DMS79 (cell line): ENCODE results near the gene COX6A2.
"Not testable (repeated sequence)": the region's sequence is repeated elsewhere in the genome, so short reads cannot be mapped to it uniquely, and the experiment has no call there.

Experiments used
- DNase-seq: peaks from one replicate; lab custom pipeline; 2025; lab: John Stamatoyannopoulos, UW

The COX6A2 gene

DNA sequence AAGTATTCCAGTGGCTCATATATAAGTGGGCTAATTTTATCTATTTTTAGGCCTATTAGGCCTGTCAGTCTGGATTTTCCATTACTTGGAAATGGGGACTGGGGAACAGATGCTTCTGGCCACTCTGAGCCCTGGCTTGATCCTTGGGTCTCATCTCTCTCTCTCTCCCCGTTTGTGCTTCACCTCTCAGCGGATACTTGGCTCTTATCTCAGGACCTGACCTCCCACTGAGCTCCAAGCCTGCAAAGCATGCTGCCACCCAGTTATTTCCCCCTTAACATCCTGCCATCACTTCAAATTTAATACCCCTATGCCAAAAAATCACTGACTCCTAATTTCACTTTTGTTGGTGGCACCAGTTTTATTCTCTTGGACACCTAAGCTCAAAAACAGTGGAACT, 10.3 kb upstream of the COX6A2 start:
- DNase-seq = no peak

- DNase-seq = no peak
Measured at GRCh38 chr16:31436221-31437045, 8.3 kb upstream of the COX6A2 start.

GRCh38 chr16:31435341-31436220, 7.4 kb upstream of the COX6A2 start:
- no peak for DNase-seq

GRCh38 chr16:31430380-31431052, 2.4 kb upstream of the COX6A2 start:
- DNase-seq = no peak

- no peak for DNase-seq
Measured at GRCh38 chr16:31429796-31430195, 1.6 kb upstream of the COX6A2 start.

GRCh38 chr16:31429314-31429713, 1.2 kb upstream of the COX6A2 start:
- DNase-seq = no peak

GRCh38 chr16:31428638-31429247, 583 bp upstream of the COX6A2 start:
- no peak for DNase-seq

DNA sequence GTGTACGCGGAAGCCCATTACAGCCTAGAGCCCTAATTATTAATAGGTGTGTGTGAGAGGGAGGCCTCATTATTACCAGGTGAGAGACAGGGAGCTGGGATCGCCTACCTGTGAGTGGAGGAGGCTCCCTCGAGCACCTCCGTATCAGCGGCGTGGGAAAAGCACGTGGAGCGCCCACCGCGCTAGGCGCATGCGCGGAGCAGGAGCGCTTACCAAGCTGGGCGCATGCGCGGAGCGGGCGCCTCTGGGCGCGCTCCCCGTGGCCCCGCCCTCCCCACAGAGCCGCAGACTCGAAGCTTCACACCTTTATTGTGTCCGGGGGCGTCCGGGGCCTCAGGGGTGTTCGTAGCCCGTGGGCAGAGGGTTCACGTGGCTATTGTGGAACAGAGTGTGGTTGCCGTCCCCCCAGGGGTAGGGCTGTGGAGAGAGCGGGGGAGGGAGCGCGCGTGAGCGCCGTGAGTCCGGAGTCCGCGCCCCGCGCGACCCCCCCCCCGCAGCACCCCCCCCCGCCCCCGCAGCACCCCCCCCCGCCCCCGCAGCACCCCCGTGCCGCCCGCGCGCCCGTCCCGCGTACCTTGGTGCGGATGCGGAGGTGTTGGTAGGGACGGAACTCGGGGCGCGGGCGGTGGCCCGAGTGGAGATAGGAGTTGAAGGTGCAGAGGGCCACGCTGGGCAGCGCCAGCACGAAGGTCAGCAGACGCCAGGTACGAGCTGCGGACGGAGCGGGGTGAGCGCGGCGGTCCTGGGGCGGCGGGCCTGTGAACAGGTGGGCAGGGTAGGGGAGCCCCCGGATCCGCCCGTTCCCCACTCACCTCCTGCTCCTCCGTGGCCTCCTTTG, 500 bp downstream of the COX6A2 start:
- no peak for DNase-seq

- DNase-seq = no peak
Measured at GRCh38 chr16:31423801-31424200, 4.4 kb downstream of the COX6A2 start.

GRCh38 chr16:31423241-31423640, 4.9 kb downstream of the COX6A2 start:
- no peak for DNase-seq

DNA sequence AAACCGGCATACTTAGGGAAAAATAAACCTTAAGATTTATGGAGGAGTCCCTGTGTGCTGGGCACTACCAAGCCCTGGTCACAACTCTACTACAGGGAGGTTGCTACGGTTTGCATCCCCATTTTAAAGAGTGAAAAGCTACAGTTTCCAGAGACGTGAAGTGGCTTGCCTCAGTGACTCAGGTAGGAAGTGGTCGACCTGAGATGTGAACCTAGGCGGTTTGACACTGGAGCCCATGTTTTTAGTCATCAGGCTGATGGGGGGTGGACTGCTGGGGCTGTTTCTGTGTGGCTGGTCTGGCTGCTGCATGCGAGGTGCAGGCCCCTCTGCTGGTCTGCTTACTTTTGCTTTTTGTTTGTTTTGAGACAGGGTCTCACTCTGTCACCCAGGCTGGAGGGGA, 6.6 kb downstream of the COX6A2 start:
- no peak for DNase-seq

DNA sequence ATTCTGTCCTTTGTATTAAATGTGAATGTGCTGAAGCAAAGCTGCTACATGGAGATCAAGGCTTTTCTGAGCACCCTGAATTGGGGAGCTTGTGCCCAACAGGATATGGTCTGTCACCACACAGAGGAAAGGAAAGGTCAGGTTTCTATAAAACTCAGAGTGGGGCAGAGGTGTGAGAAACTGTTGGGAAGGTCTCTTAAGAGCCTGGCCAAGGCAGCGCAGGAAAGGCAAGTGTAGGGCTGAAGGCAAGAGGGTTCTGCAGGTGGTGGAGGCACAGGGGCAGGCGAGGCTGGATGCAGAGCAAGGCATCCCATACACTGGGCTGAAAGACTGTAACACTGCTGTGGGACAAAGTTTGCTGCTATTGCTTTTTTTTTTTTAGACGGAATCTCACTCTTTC, 8.1 kb downstream of the COX6A2 start:
- DNase-seq = no peak

DNA sequence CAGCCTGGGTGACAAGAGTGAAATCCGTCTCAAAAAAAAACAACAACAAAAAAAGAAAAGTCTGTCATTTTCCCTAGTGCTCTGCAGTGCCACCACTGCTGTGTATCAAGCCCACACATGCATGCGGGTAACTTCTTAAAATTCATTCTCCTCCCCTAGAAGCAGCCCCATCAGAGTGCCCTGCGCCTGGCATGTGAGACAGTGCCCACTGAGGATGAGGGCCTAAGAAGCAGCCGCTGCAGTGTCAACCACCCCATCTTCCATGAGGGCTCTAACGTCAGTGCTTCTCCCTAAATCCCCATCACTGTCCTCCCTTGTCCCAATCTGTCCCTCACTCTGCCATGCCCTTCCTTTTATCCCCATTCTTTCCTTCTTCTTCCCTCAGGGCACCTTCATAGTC, 10.2 kb downstream of the COX6A2 start:
- DNase-seq = no peak

DNA sequence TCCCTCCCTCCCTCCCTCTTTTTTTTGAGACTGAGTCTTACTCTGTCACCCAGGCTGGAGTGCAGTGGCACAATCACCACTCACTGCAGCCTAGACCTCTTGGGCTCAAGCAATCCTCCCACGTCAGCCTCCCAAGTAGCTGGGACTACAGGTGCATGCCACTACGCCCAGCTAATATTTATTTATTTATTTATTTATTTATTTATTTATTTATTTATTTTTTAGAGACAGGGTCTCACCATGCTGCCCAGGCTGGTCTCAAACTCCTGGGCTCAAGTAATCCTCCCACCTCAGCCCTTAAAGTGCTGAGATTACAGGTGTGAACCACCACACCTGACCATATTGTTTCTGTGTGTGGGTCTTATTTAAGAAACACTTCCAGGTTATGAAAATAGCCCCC, 11.1 kb downstream of the COX6A2 start:
- DNase-seq = not testable (repeated sequence)

GRCh38 chr16:31416371-31416770, 11.8 kb downstream of the COX6A2 start:
- DNase-seq = no peak

DNA sequence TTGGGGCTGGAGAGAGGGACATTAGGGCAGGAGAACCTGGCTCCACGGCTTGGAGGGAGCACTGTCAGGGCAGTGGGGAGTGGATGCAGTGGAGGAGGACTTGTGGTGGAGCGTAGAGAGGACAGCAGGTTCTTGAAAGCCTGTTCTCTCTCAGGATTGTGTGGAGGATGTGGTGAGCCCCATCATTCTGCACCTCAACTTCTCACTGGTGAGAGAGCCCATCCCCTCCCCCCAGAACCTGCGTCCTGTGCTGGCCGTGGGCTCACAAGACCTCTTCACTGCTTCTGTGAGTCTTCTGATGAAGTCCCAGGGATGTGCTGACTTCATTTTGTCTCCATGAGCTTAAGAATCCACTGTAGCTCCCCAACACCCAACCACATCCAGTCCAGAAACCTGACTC, 13.5 kb downstream of the COX6A2 start:
- DNase-seq = no peak

- no peak for DNase-seq
Measured at GRCh38 chr16:31413943-31414342, 14.2 kb downstream of the COX6A2 start.

DNA sequence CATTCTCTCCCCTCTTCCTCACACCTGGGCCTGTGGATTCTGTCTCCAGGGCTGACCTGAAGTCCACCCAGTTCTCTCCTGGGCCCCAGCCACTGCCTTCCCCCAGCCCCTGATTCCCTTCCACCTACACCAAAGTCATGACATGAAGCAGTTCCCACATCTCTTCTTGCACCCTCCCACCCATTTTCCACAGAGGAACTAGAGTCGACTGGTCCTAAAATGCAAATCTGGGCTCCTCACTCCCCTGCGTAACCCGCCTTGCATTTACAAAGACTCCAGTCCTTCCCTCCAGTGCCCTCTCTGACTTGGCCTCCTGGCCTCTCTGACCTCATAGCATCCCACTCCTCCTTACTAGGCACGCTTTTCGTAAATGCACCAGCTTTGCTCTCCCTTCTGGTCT, 14.8 kb downstream of the COX6A2 start:
- DNase-seq = no peak

DNA sequence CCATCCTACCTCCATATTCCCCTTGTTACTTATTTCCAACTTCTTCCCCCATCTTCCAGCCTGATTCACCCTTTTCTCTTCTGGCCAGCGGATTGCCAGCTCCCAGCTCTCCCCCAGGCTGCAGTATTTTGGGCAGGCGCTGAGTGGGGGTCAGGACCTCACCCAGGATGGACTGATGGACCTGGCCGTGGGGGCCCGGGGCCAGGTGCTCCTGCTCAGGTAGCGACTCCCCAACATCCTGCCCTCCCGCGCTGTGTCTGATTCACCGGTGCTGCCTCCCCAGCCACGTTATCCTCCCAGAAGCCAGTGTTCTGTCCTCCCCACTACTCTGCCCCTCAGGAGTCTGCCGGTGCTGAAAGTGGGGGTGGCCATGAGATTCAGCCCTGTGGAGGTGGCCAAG, 15.4 kb downstream of the COX6A2 start:
- DNase-seq = no peak

DNA sequence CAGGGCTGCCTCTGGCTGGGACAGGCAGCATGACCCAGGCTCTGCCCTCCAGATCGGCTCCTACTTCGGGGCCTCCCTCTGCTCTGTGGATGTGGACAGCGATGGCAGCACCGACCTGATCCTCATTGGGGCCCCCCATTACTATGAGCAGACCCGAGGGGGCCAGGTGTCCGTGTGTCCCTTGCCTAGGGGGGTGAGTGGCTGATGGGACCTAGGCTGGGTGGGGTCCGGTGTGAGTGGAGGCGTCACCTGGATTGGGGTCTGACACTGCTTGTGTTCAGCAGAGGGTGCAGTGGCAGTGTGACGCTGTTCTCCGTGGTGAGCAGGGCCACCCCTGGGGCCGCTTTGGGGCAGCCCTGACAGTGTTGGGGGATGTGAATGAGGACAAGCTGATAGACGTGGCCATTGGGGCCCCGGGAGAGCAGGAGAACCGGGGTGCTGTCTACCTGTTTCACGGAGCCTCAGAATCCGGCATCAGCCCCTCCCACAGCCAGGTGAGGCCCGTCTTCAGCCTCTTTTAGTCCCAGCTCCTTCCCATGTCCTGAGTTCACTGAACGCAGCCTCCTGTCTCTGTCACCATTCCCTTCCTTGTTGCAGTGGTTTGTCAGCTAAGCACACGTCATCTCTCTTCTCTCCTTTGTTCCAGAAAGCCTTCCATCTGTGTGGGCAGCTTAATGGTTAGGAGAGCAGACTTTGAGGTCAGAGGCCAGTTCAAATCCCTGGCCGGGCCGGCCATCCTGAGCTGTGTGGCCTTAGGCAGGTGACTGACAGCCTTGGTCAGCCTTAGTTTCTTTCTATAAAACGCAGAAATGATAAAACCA, 16.9 kb downstream of the COX6A2 start:
- no peak for DNase-seq
